Astrocyte (in vitro differentiated cells and primary cell): ENCODE measurements around the gene EXOSC9.

ENCODE experiments used
- CTCF ChIP-seq: IDR thresholded peaks from 2 replicates; pipeline ENCODE4 v1.5.1; 2011; ENCODE audit warnings: low read depth, mild to moderate bottlenecking, inconsistent platforms, low read length, moderate library complexity; ENCODE audit not compliant: insufficient read depth
- EZH2 ChIP-seq: IDR thresholded peaks from 2 replicates; pipeline ENCODE4 v1.6.1; 2012; ENCODE audit warnings: mild to moderate bottlenecking, low read length, inconsistent platforms; ENCODE audit not compliant: insufficient read depth

DNA sequence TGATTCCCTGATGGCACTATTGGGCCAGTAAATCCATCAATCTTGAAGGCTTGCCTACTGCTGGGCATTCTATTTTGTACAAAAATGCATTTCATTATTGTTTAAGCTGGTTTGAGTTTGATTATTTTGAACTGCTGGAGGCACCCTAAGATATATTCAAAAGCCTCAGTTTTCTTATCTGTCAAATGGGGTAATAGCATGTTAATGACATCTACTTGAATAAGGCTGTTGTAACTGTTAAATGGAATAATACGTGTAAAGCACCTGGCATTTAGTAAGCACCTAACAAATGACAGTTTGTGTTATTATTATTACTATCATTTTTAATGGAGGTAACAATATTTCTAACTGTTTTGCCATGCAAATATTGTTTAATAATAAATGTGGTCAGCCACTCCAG lies 29.3 kb upstream of the EXOSC9 start:
- TF ChIP-seq CTCF: no peak
- TF ChIP-seq EZH2: no peak
